Osteocyte (in vitro differentiated cells): ENCODE data around the gene AGAP4. TPM values are rescaled to one million over a fixed set of nuclear protein-coding genes. Genes with fewer than 3 reads are reported as not detected.
"Not testable (repeated sequence)": the region's sequence is repeated elsewhere in the genome, so short reads cannot be mapped to it uniquely, and the experiment has no call there.

Experiments
- DNase-seq: peaks from one replicate; pipeline ENCODE4 v3.0.0; 2021; ENCODE audit warnings: mixed read lengths; ENCODE audit not compliant: unreplicated experiment; ENCODE audit errors: extremely low spot score
- H3K27ac Mint-ChIP-seq: one replicate; pipeline ENCODE4 v1.8.0; 2021; ENCODE audit warnings: mild to moderate bottlenecking, mixed read lengths; ENCODE audit not compliant: unreplicated experiment
- H3K27me3 Mint-ChIP-seq: one replicate; pipeline ENCODE4 v1.8.0; 2021; ENCODE audit warnings: mixed read lengths; ENCODE audit not compliant: unreplicated experiment
- H3K36me3 Mint-ChIP-seq: one replicate; pipeline ENCODE4 v1.8.0; 2021; ENCODE audit warnings: mixed read lengths; ENCODE audit not compliant: unreplicated experiment
- H3K4me1 Mint-ChIP-seq: one replicate; pipeline ENCODE4 v1.8.0; 2021; ENCODE audit warnings: mixed read lengths; ENCODE audit not compliant: unreplicated experiment
- H3K4me3 Mint-ChIP-seq: one replicate; pipeline ENCODE4 v1.8.0; 2021; ENCODE audit warnings: mild to moderate bottlenecking, moderate library complexity, mixed read lengths; ENCODE audit not compliant: unreplicated experiment
- H3K9me3 Mint-ChIP-seq: one replicate; pipeline ENCODE4 v1.8.0; 2021; ENCODE audit warnings: mixed read lengths; ENCODE audit not compliant: unreplicated experiment
- total RNA-seq: library from RNA; stranded (reverse); gene quantifications from 2 replicates; pipeline ENCODE4 v1.2.1, GENCODE V29; 2021
- TF ChIP-seq, protein P1 (sequence below): fragments of 200-600 bp; sonication (generic); IDR thresholded peaks from 2 replicates; pipeline ENCODE4 v1.5.0; 2021; ENCODE audit warnings: antibody characterized with exemption, mild to moderate bottlenecking, moderate library complexity

The AGAP4 gene
- total RNA-seq, 1 donor from 2014 or later, result 13.1 TPM

GRCh38 chr10:45809837-45810236 is 37.5 kb downstream of the AGAP4 start:
- DNase-seq, result no peak
- Mint-ChIP-seq H3K4me3 (no peak overlapping the region), H3K9me3 (no peaks in the 10 kb centered on the region), H3K27ac (no peak overlapping the region), H3K36me3 (no peaks in the 10 kb centered on the region), H3K27me3 (peaks cover 20% of the 10 kb centered on the region), H3K4me1 (peaks cover 3% of the 10 kb centered on the region)
- TF ChIP-seq, protein P1, sequence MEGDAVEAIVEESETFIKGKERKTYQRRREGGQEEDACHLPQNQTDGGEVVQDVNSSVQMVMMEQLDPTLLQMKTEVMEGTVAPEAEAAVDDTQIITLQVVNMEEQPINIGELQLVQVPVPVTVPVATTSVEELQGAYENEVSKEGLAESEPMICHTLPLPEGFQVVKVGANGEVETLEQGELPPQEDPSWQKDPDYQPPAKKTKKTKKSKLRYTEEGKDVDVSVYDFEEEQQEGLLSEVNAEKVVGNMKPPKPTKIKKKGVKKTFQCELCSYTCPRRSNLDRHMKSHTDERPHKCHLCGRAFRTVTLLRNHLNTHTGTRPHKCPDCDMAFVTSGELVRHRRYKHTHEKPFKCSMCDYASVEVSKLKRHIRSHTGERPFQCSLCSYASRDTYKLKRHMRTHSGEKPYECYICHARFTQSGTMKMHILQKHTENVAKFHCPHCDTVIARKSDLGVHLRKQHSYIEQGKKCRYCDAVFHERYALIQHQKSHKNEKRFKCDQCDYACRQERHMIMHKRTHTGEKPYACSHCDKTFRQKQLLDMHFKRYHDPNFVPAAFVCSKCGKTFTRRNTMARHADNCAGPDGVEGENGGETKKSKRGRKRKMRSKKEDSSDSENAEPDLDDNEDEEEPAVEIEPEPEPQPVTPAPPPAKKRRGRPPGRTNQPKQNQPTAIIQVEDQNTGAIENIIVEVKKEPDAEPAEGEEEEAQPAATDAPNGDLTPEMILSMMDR, result peak; percentile 20

DNA sequence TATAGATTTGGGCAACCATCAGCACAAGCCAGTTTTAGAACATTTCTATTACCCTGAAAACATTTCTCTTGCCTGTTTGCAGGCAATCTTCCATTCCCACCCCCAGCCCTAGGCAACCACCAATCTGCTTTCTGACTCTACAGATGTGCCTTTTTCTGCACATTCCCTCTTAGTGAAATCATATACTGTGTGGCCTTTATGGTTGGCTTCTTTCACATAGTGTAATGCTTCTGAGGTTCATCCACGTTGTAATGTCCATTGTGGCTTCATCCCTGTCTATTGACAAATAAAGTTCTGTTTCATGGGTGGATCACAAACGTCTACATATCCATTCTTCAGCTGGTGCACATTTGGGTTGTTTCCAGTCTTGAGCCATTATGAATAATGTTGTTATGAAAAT is 42.3 kb downstream of the AGAP4 start:
- DNase-seq, H3K4me3 Mint-ChIP-seq, H3K4me1 Mint-ChIP-seq, H3K27ac Mint-ChIP-seq, H3K9me3 Mint-ChIP-seq, H3K36me3 Mint-ChIP-seq: not testable (repeated sequence)
- H3K27me3 Mint-ChIP-seq, result peaks cover 33% of the 10 kb centered on the region

- peak; percentile 69 for DNase-seq
- H3K27ac Mint-ChIP-seq, H3K4me1 Mint-ChIP-seq, H3K36me3 Mint-ChIP-seq, H3K4me3 Mint-ChIP-seq, H3K9me3 Mint-ChIP-seq: not testable (repeated sequence)
- H3K27me3 Mint-ChIP-seq, result peaks cover 33% of the 10 kb centered on the region
Measured at GRCh38 chr10:45803060-45804010, 44.0 kb downstream of the AGAP4 start.

DNA sequence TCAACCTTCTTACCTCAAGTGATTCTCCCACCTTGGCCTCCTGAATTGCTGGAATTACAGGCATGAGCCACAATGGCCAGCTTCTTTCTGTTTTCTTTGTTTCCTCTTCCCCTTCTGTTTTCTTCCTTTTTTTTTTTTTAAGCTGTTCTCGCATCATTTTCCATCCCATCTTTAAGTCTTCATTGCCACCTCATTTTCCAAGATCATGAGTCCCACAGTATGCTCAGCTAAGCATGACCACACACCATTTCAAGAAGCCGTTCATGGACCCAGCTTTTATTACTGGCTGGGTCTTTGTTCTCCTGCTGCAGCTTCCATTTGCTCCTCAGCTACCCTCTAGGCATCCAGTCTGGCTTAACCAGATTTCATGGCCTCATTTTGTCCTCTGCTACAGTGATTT is 52.5 kb downstream of the AGAP4 start:
- peaks cover 27% of the 10 kb centered on the region for H3K36me3 Mint-ChIP-seq
- H3K27me3 Mint-ChIP-seq, H3K4me1 Mint-ChIP-seq, H3K4me3 Mint-ChIP-seq, H3K9me3 Mint-ChIP-seq, DNase-seq, H3K27ac Mint-ChIP-seq: not testable (repeated sequence)

DNA sequence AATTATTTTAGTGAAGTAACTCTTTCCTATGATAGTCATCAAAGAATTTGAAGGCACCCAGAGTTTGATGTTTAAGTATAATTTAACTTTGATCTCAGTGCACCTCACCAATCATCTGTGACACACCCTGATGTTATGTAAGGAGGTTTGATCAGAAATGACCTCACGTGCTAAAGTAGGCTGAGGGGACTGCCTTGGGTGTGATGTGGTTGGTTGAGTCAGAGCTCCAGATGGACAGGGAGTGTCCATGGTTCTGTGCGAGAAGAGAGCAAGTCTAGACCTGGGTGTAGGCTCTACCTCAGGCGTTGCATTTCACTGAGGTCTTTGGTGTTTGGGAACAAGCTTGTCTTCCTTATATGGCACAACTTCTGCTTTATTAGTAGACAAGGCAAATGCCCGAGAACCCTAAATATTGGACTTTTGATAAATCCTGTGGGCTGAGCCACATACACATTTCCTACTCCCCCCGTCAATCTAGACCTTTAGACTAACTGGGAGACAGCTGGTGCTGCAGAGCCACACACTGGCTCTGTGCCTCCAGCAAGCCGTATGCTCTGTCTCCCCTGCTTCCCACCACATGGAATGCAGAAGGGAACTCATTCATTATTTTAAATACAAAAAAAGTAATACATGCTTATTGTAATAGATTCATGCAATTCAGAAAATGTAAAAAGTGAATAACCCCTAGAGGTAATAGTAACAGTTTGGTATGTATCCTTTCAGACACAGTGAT is 56.4 kb downstream of the AGAP4 start:
- H3K4me3 Mint-ChIP-seq, H3K9me3 Mint-ChIP-seq, H3K27ac Mint-ChIP-seq, H3K27me3 Mint-ChIP-seq, DNase-seq, H3K4me1 Mint-ChIP-seq: not testable (repeated sequence)
- H3K36me3 Mint-ChIP-seq, result peaks cover 39% of the 10 kb centered on the region

- not testable (repeated sequence) for H3K4me1 Mint-ChIP-seq, H3K4me3 Mint-ChIP-seq, DNase-seq, H3K27me3 Mint-ChIP-seq, H3K27ac Mint-ChIP-seq, H3K9me3 Mint-ChIP-seq
- H3K36me3 Mint-ChIP-seq, result peaks cover 41% of the 10 kb centered on the region
Measured at GRCh38 chr10:45789991-45790390, 57.3 kb downstream of the AGAP4 start.

GRCh38 chr10:45787212-45787741 is 60.0 kb downstream of the AGAP4 start:
- not testable (repeated sequence) for H3K27ac Mint-ChIP-seq, H3K27me3 Mint-ChIP-seq, H3K9me3 Mint-ChIP-seq, H3K4me1 Mint-ChIP-seq, DNase-seq, H3K4me3 Mint-ChIP-seq
- peaks cover 33% of the 10 kb centered on the region for H3K36me3 Mint-ChIP-seq

DNA sequence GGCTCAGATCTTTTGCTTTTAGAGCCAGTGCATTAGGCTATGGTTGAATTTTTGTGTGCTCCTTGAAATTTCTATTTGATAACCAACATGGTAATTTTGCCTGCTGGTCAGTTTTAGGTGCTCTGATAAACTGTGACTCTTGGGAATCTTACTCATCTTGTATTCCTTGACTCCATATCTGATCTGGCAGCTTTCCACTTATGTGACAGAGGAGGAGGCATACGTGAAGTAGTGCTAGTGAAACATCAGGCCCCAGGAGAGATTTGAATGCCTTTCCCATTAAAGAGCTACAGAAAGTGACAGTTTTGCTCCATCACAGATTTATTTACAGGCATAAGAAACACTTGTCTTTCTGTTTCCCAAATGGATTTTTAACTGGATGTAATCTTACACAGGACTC is 61.1 kb downstream of the AGAP4 start:
- H3K27ac Mint-ChIP-seq, H3K27me3 Mint-ChIP-seq, DNase-seq, H3K4me1 Mint-ChIP-seq, H3K9me3 Mint-ChIP-seq, H3K4me3 Mint-ChIP-seq: not testable (repeated sequence)
- H3K36me3 Mint-ChIP-seq, result peaks cover 28% of the 10 kb centered on the region

Other genes with a start within 250 kb of the AGAP4 start
- gene ZFAND4, start 174.7 kb downstream of the AGAP4 start, total RNA-seq, result 11.7 and 12.9 TPM in 2 replicates
- gene WASHC2C, start 120.2 kb downstream of the AGAP4 start, total RNA-seq, result 62.8 and 70.5 TPM in 2 replicates
- 61.1 and 64.0 TPM in 2 replicates for gene TIMM23, start 125.0 kb upstream of the AGAP4 start, total RNA-seq
- gene NCOA4, start 183.1 kb upstream of the AGAP4 start, total RNA-seq, result 106 and 109 TPM in 2 replicates
- gene MSMB, start 198.8 kb upstream of the AGAP4 start, total RNA-seq, result not detected in 2 replicates